GM23248 (cell line): ENCODE data around the gene GRAMD1A.

Experiments
- EZH2 ChIP-seq: fragments of 200-600 bp; sonication (generic); IDR thresholded peaks from 2 replicates; pipeline ENCODE4 v1.6.1; 2018; ENCODE audit warnings: antibody characterized with exemption, mild to moderate bottlenecking; ENCODE audit not compliant: insufficient read depth, poor library complexity, severe bottlenecking
- EZH2phosphoT487 ChIP-seq: fragments of 200-600 bp; sonication (generic); IDR thresholded peaks from 2 replicates; pipeline ENCODE4 v1.6.1; 2018; ENCODE audit warnings: antibody characterized with exemption, moderate library complexity, mild to moderate bottlenecking, low read depth; ENCODE audit not compliant: insufficient read depth

- no peak for TF ChIP-seq EZH2
- TF ChIP-seq EZH2phosphoT487 = no peak
Observed at GRCh38 chr19:35026418-35026817, 26.3 kb downstream of the GRAMD1A start.
